Choroid plexus epithelial cell (primary cell): ENCODE data around the gene FAM111A.

ENCODE experiments used
- DNase-seq: peaks from one replicate; pipeline ENCODE4 v3.0.0-alpha.2; 2010; ENCODE audit warnings: low read depth
- H3K4me3 ChIP-seq: 2 replicates; pipeline ENCODE4 v1.5.1; 2011; ENCODE audit warnings: low read depth, mild to moderate bottlenecking, control low read depth, low read length, moderate library complexity
- CTCF ChIP-seq: conservative IDR thresholded peaks from 2 replicates; pipeline ENCODE4 v1.5.1; 2011; ENCODE audit warnings: low read depth, mild to moderate bottlenecking, control low read depth, inconsistent platforms, low read length, moderate library complexity

Gene FAM111A

GRCh38 chr11:59144579-59145345, 2.1 kb downstream of the FAM111A start:
- peak; percentile 89 for DNase-seq
- TF ChIP-seq CTCF = no peak
- H3K4me3 ChIP-seq = peak overlapping the region; percentile 61

GRCh38 chr11:59145534-59145933, 2.9 kb downstream of the FAM111A start:
- DNase-seq = peak; percentile 82
- TF ChIP-seq CTCF = no peak
- no peak overlapping the region for H3K4me3 ChIP-seq

GRCh38 chr11:59151761-59152160, 9.1 kb downstream of the FAM111A start:
- no peak overlapping the region for H3K4me3 ChIP-seq
- TF ChIP-seq CTCF = no peak
- DNase-seq = no peak

GRCh38 chr11:59152312-59152951, 9.8 kb downstream of the FAM111A start:
- no peak for DNase-seq
- H3K4me3 ChIP-seq = no peak overlapping the region
- no peak for TF ChIP-seq CTCF

- TF ChIP-seq CTCF = no peak
- H3K4me3 ChIP-seq = no peak overlapping the region
- DNase-seq = no peak
These were observed 12.0 kb downstream of the FAM111A start for GRCh38 chr11:59154610-59155009.

- no peak for DNase-seq
- H3K4me3 ChIP-seq = no peak overlapping the region
- TF ChIP-seq CTCF = no peak
These were observed 14.8 kb downstream of the FAM111A start for GRCh38 chr11:59157433-59157832.
